Prostate gland (tissue), 2 donors: ENCODE measurements around the gene RGS7.

Experiments
- CTCF ChIP-seq, 4 experiments: fragments of 200-600 bp in 2 of 4; fragments of 450-650 bp in 2 of 4; sonication (generic) in 2 of 4; IDR thresholded peaks; 1 replicate in 3 of 4; 2 replicates in 1 of 4; pipeline ENCODE4 v1.5.1; 2016 to 2019; ENCODE audit warnings: antibody characterized with exemption in 4 of 4, mild to moderate bottlenecking in 2 of 4, moderate library complexity in 2 of 4
- POLR2A ChIP-seq: fragments of 450-650 bp; IDR thresholded peaks from one replicate; pipeline ENCODE4 v1.6.1; 2016; ENCODE audit warnings: antibody characterized with exemption, mild to moderate bottlenecking
- POLR2AphosphoS5 ChIP-seq: sonication (generic); formaldehyde crosslinking; IDR thresholded peaks from one replicate; pipeline ENCODE4 v1.6.1; 2017; ENCODE audit warnings: antibody characterized with exemption

GRCh38 chr1:240847325-240847724 lies 509.7 kb downstream of the RGS7 start:
- TF ChIP-seq CTCF (IDR thresholded peaks at IDR 0.05): no peak
- TF ChIP-seq POLR2A: no peak
- TF ChIP-seq POLR2AphosphoS5: no peak
